ENCODE results near the gene CEP192.
"Not testable (repeated sequence)": the region's sequence is repeated elsewhere in the genome, so short reads cannot be mapped to it uniquely, and the experiment has no call there.

The CEP192 gene

GRCh38 chr18:12995952-12996477, 4.9 kb downstream of the CEP192 start:
- CTCF ChIA-PET, result interaction anchor here (0.6 kb wide), 1 partner anchor 263 kb away, joined by 3 read pairs; no protein-coding TSS in a partner anchor
- TF ChIP-seq ZNF521 (tag by site-specific recombination; IDR thresholded peaks at IDR 0.05), result no peak
- TF ChIP-seq ZNF350 (tag by site-specific recombination; IDR thresholded peaks at IDR 0.05), result no peak
- TF ChIP-seq ZNF354C (tag by site-specific recombination; IDR thresholded peaks at IDR 0.05; ENCODE audit: borderline replicate concordance, low read depth), result no peak
- TF ChIP-seq ZNF211 (tag by site-specific recombination; IDR thresholded peaks at IDR 0.05; ENCODE audit: low read depth), result no peak
- no peak for TF ChIP-seq CTCF (tag by site-specific recombination; IDR thresholded peaks at IDR 0.05)
- TF ChIP-seq ZNF558 (tag by site-specific recombination; IDR thresholded peaks at IDR 0.05), result no peak
- no peak for TF ChIP-seq ZNF146 (tag by site-specific recombination; IDR thresholded peaks at IDR 0.05)
- TF ChIP-seq PRDM4 (tag by site-specific recombination; IDR thresholded peaks at IDR 0.05), result no peak
- TF ChIP-seq ZNF560 (tag by site-specific recombination; IDR thresholded peaks at IDR 0.05; ENCODE audit: borderline replicate concordance), result no peak
- TF ChIP-seq KLF8 (tag by site-specific recombination; IDR thresholded peaks at IDR 0.05), result no peak
- TF ChIP-seq ZNF148 (tag by site-specific recombination; IDR thresholded peaks at IDR 0.05; ENCODE audit: borderline replicate concordance), result no peak
- TF ChIP-seq ZSCAN5A (tag by site-specific recombination; IDR thresholded peaks at IDR 0.05), result no peak
- TF ChIP-seq ZBTB7A (tag by site-specific recombination; IDR thresholded peaks at IDR 0.05; ENCODE audit: low read depth), result no peak
- no peak for TF ChIP-seq ZNF501 (tag by site-specific recombination; IDR thresholded peaks at IDR 0.05)
- TF ChIP-seq ZNF48 (tag by site-specific recombination; IDR thresholded peaks at IDR 0.05), result no peak
- H3K4me1 ChIP-seq (ENCODE audit: control insufficient read depth, insufficient read depth, low read length), result peaks cover 11% of the 10 kb centered on the region; the same call in 1 of the 2 replicates
- H3K4me3 ChIP-seq (ENCODE audit: low read depth, low read length), result no peak overlapping the region
- no peaks in the 10 kb centered on the region for H3K9me3 ChIP-seq (ENCODE audit: control insufficient read depth, insufficient read depth, low read depth, low read length)
- POLR2A ChIA-PET, result interaction anchor here (0.7 kb wide), 1 partner anchor 18 kb away, joined by 3 read pairs; no protein-coding TSS in a partner anchor
- peaks cover 5 to 10% of the 10 kb centered on the region in 2 experiments; a peak in 2 of 3 replicates for H3K36me3 ChIP-seq (ENCODE audit: control insufficient read depth in 2 of 2, insufficient read depth in 1 of 2, low read length in 2 of 2)
- H3K27ac ChIP-seq (ENCODE audit: extremely low read depth, low read depth, low read length), result no peak overlapping the region

GRCh38 chr18:12996661-12997292, 5.6 kb downstream of the CEP192 start:
- Histone ChIP-seq H3K4me1 (ENCODE audit: control insufficient read depth, insufficient read depth, low read length) (peaks cover 11% of the 10 kb centered on the region; the same call in 1 of the 2 replicates), H3K36me3 (ENCODE audit: control insufficient read depth in 2 of 2, insufficient read depth in 1 of 2, low read length in 2 of 2) (peaks cover 8 to 18% of the 10 kb centered on the region in 2 experiments; a peak in 2 of 3 replicates), H3K9me3 (ENCODE audit: control insufficient read depth, insufficient read depth, low read depth, low read length) (no peaks in the 10 kb centered on the region), H3K4me3 (ENCODE audit: low read depth, low read length) (no peak overlapping the region), H3K27ac (ENCODE audit: extremely low read depth, low read depth, low read length) (no peak overlapping the region)
- peak; percentile 52 for TF ChIP-seq ZFHX2 (tag by site-specific recombination; conservative IDR thresholded peaks at IDR 0.05)
- peak; percentile 40; the same call in 1 of the 2 replicates for TF ChIP-seq EGR2 (tag by site-specific recombination; IDR thresholded peaks at IDR 0.05; ENCODE audit: low read depth)
- no peak for TF ChIP-seq ZNF211 (tag by site-specific recombination; IDR thresholded peaks at IDR 0.05; ENCODE audit: low read depth)
- TF ChIP-seq ZNF600 (tag by site-specific recombination; IDR thresholded peaks at IDR 0.05), result peak; percentile 52
- ChIA-PET CTCF (no interaction called here), POLR2A (no interaction called here)

- H3K9me3 ChIP-seq (ENCODE audit: control insufficient read depth, insufficient read depth, low read depth, low read length); POLR2A ChIA-PET; H3K4me3 ChIP-seq (ENCODE audit: low read depth, low read length); H3K27ac ChIP-seq (ENCODE audit: extremely low read depth, low read depth, low read length): not testable (repeated sequence)
- Histone ChIP-seq H3K36me3 (ENCODE audit: control insufficient read depth in 2 of 2, insufficient read depth in 1 of 2, low read length in 2 of 2) (peaks cover 13 to 18% of the 10 kb centered on the region in 2 experiments), H3K4me1 (ENCODE audit: control insufficient read depth, insufficient read depth, low read length) (peaks cover 11% of the 10 kb centered on the region; the same call in 1 of the 2 replicates)
- CTCF ChIA-PET, result interaction anchor here (0.7 kb wide), 1 partner anchor 669 kb away, joined by 3 read pairs; no protein-coding TSS in a partner anchor
Measured at GRCh38 chr18:12997330-12997729, 6.2 kb downstream of the CEP192 start.
